ENCODE data around the gene PI16.
A peak's percentile ranks its signal among the peaks of the same experiment; 100 is the strongest.

DNA sequence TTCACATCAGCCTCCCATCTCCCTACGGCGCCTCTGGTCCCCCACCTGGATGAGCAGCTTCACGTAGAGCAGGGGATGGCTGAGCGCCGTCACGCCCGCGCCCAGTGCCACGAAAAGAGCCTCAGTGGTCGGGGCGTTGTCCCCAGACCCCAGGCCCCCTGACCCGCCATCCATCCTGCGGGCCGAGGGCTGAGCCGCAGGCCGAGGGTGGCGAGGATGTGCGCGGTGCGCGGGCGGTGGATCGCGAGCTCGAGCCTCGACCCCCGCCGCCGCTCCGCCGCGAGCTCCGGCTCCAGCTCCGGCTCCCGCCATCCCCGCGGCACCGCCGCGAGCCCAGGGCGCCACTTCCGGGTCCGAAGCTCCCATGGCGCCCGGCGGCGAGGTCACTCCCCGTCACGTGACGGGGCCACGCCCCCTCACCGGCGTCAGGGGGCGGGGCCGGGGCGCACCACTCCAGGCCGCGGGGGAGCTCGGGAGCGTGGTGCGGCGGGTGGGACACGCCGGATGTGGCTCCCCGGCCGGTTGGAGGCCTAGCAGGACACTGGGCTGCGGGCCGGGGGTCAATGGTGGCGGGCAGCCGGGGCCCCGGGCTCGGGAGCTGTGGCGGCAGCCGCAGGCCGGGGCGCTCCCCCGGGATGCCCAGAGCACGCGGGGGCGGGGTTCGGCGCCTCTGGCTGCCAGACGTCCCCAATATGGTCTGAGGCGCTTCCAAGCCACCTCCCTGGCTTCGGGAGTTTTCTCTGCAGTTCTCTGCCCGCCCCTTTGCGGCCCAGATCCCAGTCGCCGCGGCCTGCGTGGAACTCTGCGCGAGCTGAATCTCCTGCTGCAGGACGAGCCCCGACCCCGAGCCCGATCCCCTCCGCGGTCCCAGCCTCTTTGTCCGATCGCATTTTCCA lies 31.5 kb downstream of the PI16 start, which contains the start of gene MTCH1:
- TF ChIP-seq TAF1 (IDR thresholded peaks at IDR 0.05; ENCODE audit: borderline replicate concordance, low read depth, low read length) (peak; percentile 90), POLR2A (IDR thresholded peaks at IDR 0.05; ENCODE audit: low read depth, low read length) (peak; percentile 96)

Measured in GM12892 (cell line).